Upper lobe of left lung (tissue), 6 donors: ENCODE results near the gene PRKCE. TPM values are rescaled to one million over a fixed set of nuclear protein-coding genes. Genes with fewer than 3 reads are reported as not detected.

ENCODE experiments used
- ATAC-seq, 2 donors: fragments of 200-7000 bp; cut with Tn5 transposase; one replicate each; pipeline ENCODE4 v1.9.1; 2022; ENCODE audit warnings: mild to moderate bottlenecking in 2 of 2, moderate library complexity in 2 of 2; ENCODE audit not compliant: low FRiP score in 2 of 2
- DNase-seq, 2 donors: peaks; one replicate each; pipeline ENCODE4 v3.0.0-alpha.2; 2019 to 2020
- H3K27ac ChIP-seq, 4 donors: fragments of 200-600 bp; sonication (generic); one replicate each; pipeline ENCODE4 v1.5.1; 2016 to 2019
- H3K27me3 ChIP-seq, 4 donors: fragments of 200-600 bp; sonication (generic); one replicate each; pipeline ENCODE4 v1.5.1; 2017 to 2019
- H3K36me3 ChIP-seq, 4 donors: fragments of 200-600 bp; sonication (generic); one replicate each; pipeline ENCODE4 v1.5.1; 2016 to 2019
- H3K4me1 ChIP-seq, 4 donors: fragments of 200-600 bp; sonication (generic); one replicate each; pipeline ENCODE4 v1.5.1; 2018 to 2019
- H3K4me3 ChIP-seq, 4 donors: fragments of 200-600 bp; sonication (generic); one replicate each; pipeline ENCODE4 v1.5.1; 2017 to 2019; ENCODE audit warnings: mild to moderate bottlenecking in 2 of 4, moderate library complexity in 1 of 4
- H3K9me3 ChIP-seq, 4 donors: fragments of 200-600 bp; sonication (generic); one replicate each; pipeline ENCODE4 v1.5.1; 2018 to 2019
- EP300 ChIP-seq, 4 donors: sonication (generic); formaldehyde crosslinking; IDR thresholded peaks; one replicate each; pipeline ENCODE4 v1.5.1; 2017; ENCODE audit warnings: antibody characterized with exemption in 4 of 4, control low read depth in 2 of 4
- POLR2A ChIP-seq, 4 donors: fragments of 450-650 bp; IDR thresholded peaks; one replicate each; pipeline ENCODE4 v1.5.1; 2016 to 2017; ENCODE audit warnings: antibody characterized with exemption in 4 of 4, mild to moderate bottlenecking in 2 of 4
- POLR2AphosphoS5 ChIP-seq, 2 donors: sonication (generic); formaldehyde crosslinking; IDR thresholded peaks; one replicate each; pipeline ENCODE4 v1.5.1; 2017; ENCODE audit warnings: antibody characterized with exemption in 2 of 2
- WGBS, 2 donors: methylation state at CpG; one replicate each; pipeline ENCODE4 v1.1.5; 2017 to 2018; 5-methylcytosine and 5-hydroxymethylcytosine counted together
- total RNA-seq, 6 donors: library from RNA; depleted of rRNA in 4 of 6; stranded (reverse); fragments of >200 nt in 4 of 6; gene quantifications; one replicate each; pipeline versions ENCODE4 v1.1.0 to v1.2.1, GENCODE V29; 2016 to 2021
- TF ChIP-seq, protein P1 (sequence below), 6 experiments: fragments of 450-650 bp in 4 of 6; fragments of 200-600 bp in 2 of 6; sonication (generic) in 2 of 6; IDR thresholded peaks; one replicate each; pipeline ENCODE4 v1.5.1; 2016 to 2019; ENCODE audit warnings: antibody characterized with exemption in 6 of 6
- donor health status: DM: no; HTN: no; CAD: no; lungs with moderate emphysema.
- donor health status: DM: no; HTN: yes; CAD: no; lungs with severe emphysema.

PRKCE gene
- total RNA-seq, 6 donors from 2014 or later = 54.9 to 124 (median 75.6) TPM

DNA sequence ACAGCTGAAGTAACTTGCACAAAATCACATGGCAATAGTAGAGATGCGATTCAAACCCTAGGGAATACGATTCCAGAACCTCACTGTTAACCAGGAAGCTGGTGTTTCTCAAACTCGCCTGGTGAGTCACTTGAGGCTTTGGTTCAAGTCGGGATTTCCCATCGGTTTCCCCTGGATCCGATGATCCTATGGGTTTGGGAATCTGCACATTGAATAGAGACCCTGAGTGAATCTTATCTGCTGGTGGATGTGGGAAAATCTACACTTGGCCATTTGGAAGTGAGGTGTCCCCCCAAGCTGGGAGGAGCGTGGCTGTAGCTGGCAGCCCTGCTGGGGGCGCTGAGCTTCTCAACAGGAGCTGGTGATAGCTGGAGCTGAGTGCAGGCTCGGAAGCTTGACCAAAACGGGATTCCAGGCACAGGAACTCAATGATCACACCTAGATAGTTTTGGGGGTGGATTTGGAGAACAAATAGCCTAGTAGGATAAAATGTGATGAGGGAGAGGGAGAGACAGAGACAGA, 135.4 kb downstream of the PRKCE start:
- 87 to 95% methylated on average over 8 to 10 of the region's 10 CpGs for WGBS, 2 donors
- no peak overlapping the region for H3K27ac ChIP-seq

DNA sequence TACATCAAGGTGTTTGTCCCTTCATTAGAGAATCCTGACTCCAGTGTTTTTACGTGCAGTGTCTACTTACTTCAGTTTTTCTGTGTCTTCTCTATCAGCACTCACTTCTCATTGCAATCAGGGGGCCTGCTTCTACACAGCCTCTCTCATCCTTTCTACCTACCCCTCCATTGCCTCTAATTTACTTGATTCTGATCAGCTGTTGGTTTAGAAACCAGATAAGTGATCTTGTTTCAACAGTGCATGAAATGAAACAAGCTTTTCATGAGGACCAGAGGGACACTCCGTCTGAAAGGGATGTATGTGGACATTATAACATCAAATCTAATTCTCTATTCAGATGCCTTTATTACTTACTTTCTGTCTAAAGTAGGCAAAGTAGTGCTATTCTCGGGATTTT, 136.9 kb downstream of the PRKCE start:
- 87 to 92% methylated on average over 3 of the region's 3 CpGs for WGBS, 2 donors

More for the DNA sequence above, 135.4 kb downstream of the PRKCE start:
- peaks cover 6 to 31% (median 19%) of the 10 kb centered on the region in 4 donors for H3K4me1 ChIP-seq
- ATAC-seq = no peak
- no peaks in the 10 kb centered on the region for H3K36me3 ChIP-seq
- peak in 1 of 2 donors; percentile 12 for DNase-seq
- TF ChIP-seq POLR2A (IDR thresholded peaks at IDR 0.05) = no peak
- no peak for TF ChIP-seq POLR2AphosphoS5 (IDR thresholded peaks at IDR 0.05)
- TF ChIP-seq EP300 (IDR thresholded peaks at IDR 0.05) = no peak
- TF ChIP-seq, protein P1, sequence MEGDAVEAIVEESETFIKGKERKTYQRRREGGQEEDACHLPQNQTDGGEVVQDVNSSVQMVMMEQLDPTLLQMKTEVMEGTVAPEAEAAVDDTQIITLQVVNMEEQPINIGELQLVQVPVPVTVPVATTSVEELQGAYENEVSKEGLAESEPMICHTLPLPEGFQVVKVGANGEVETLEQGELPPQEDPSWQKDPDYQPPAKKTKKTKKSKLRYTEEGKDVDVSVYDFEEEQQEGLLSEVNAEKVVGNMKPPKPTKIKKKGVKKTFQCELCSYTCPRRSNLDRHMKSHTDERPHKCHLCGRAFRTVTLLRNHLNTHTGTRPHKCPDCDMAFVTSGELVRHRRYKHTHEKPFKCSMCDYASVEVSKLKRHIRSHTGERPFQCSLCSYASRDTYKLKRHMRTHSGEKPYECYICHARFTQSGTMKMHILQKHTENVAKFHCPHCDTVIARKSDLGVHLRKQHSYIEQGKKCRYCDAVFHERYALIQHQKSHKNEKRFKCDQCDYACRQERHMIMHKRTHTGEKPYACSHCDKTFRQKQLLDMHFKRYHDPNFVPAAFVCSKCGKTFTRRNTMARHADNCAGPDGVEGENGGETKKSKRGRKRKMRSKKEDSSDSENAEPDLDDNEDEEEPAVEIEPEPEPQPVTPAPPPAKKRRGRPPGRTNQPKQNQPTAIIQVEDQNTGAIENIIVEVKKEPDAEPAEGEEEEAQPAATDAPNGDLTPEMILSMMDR (IDR thresholded peaks at IDR 0.05) = no peak
- no peak overlapping the region for H3K4me3 ChIP-seq
- no peaks in the 10 kb centered on the region for H3K27me3 ChIP-seq
- no peaks in the 10 kb centered on the region for H3K9me3 ChIP-seq

DNA sequence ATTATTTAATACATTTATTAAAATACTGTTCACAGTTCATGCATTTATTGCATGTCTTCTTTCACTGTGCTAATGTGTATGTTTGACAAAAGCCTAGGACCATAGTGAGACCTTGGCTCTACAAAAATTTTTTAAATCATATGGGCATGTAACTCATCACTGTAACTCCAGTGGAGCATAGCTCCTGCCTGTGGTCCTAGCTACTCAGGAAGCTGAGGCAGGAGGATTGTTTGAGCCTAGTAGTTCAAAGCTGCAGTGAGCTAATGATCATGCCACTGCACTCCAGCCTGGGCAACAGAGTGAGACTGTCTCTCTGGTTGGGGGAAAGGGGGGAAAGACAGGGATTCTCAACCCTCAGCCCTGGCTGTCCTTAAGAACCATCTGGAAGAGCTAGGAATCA, 137.8 kb downstream of the PRKCE start:
- Histone ChIP-seq H3K27ac (peak overlapping the region in 3 of 4 donors; percentile 37 to 43 (median 39)), H3K4me3 (no peak overlapping the region), H3K9me3 (no peaks in the 10 kb centered on the region), H3K27me3 (no peaks in the 10 kb centered on the region), H3K4me1 (peaks cover 10 to 47% (median 23%) of the 10 kb centered on the region in 4 donors), H3K36me3 (no peaks in the 10 kb centered on the region)
- no peak for DNase-seq
- ATAC-seq = no peak
- TF ChIP-seq POLR2AphosphoS5 (IDR thresholded peaks at IDR 0.05) (no peak), EP300 (IDR thresholded peaks at IDR 0.05) (no peak), POLR2A (IDR thresholded peaks at IDR 0.05) (no peak)
- TF ChIP-seq, protein P1 (IDR thresholded peaks at IDR 0.05) = no peak

More for the DNA sequence above, 136.9 kb downstream of the PRKCE start:
- H3K27me3 ChIP-seq = no peaks in the 10 kb centered on the region
- ATAC-seq = no peak
- H3K27ac ChIP-seq = no peak overlapping the region
- peaks cover 8 to 38% (median 20%) of the 10 kb centered on the region in 4 donors for H3K4me1 ChIP-seq
- TF ChIP-seq POLR2AphosphoS5 (IDR thresholded peaks at IDR 0.05) (no peak), EP300 (IDR thresholded peaks at IDR 0.05) (no peak), POLR2A (IDR thresholded peaks at IDR 0.05) (no peak)
- TF ChIP-seq, protein P1 (IDR thresholded peaks at IDR 0.05) = no peak
- no peak overlapping the region for H3K4me3 ChIP-seq
- no peaks in the 10 kb centered on the region for H3K9me3 ChIP-seq
- H3K36me3 ChIP-seq = no peaks in the 10 kb centered on the region
- DNase-seq = no peak

DNA sequence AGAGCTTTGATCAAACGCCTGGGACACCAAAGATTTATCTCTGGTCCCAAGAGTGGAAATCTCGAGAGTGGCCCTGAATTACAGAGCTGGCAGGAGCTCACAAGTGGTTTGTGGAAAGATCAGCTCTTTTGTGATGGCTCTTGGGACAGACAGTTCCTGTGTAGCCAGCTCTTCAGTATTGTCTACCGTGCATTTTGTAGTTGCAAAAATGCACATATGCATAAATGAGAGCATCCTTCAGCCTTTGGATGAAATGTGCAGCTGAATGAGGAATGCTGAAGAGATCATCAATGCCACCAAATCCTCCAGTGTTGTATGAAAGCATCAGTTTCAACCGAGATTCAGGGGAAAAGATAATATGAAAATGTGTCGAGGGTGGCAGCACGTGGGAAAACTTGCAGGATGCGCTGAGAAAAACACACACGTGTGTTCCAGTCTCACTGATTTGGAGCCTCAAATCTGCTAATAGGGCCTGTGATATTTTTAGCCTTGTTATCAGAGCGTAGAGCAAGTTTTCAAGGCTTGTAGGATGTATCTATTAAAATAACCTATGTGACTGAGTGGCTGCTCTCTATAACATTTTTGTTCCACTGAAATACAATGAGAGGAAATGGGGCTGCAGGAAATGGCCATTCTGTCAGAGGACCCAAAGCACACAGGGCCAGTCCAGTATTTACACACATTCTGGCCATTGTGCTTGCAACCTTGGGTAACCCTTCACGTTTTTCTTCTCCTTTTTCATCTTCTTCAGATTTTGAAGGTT, 138.7 kb downstream of the PRKCE start:
- H3K4me3 ChIP-seq = no peak overlapping the region
- peak overlapping the region; percentile 32 to 69 (median 36) for H3K27ac ChIP-seq
- no peak for ATAC-seq
- WGBS, 2 donors = 59 to 64% methylated on average over 10 of the region's 10 CpGs
- H3K27me3 ChIP-seq = no peaks in the 10 kb centered on the region
- no peaks in the 10 kb centered on the region for H3K9me3 ChIP-seq
- TF ChIP-seq EP300 (IDR thresholded peaks at IDR 0.05) (peak in 1 of 4 donors; percentile 39), POLR2A (IDR thresholded peaks at IDR 0.05) (no peak)
- no peak for DNase-seq
- no peaks in the 10 kb centered on the region for H3K36me3 ChIP-seq
- H3K4me1 ChIP-seq = peaks cover 10 to 55% (median 30%) of the 10 kb centered on the region in 4 donors

DNA sequence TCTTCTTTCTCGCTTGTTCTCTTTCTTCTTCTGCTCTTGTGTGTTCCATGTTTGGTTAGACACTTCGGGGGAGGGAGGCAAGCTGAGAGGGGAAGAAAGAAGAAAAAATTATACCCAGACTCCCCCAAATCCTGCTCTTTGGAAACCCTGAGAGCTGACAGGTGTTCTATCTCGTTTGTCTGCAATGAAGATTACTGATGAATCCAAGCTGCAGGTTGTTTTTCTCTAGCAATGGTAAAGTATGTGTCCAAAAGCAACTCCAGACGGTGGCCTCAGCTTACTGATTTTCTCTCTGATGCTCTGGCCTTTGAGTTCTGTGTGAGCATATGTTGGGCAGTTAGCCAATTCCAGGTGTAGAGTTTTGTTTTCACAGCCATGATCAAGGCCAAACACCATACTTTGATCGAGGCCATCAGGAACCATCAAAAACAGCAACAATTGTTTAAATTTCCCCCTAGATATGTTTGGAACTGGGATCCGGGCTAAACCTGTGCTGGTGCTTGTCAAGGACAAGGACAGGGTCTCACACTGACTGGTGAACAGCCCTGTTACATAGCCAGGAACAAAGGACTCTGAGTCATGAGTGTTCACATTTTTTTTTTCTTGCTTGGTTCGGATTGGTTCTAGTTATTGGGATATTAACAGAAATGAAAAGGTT, 142.0 kb downstream of the PRKCE start:
- 72 to 76% methylated on average over 7 of the region's 7 CpGs for WGBS, 2 donors
- peak overlapping the region in 1 of 4 donors; percentile 28 for H3K27ac ChIP-seq
- no peaks in the 10 kb centered on the region for H3K9me3 ChIP-seq
- no peaks in the 10 kb centered on the region for H3K36me3 ChIP-seq
- H3K4me3 ChIP-seq = no peak overlapping the region
- no peaks in the 10 kb centered on the region for H3K27me3 ChIP-seq
- peaks cover 15 to 55% (median 40%) of the 10 kb centered on the region in 4 donors for H3K4me1 ChIP-seq
- no peak for DNase-seq
- TF ChIP-seq POLR2A (IDR thresholded peaks at IDR 0.05) = no peak
- TF ChIP-seq, protein P1 (IDR thresholded peaks at IDR 0.05) = no peak
- no peak for TF ChIP-seq POLR2AphosphoS5 (IDR thresholded peaks at IDR 0.05)
- TF ChIP-seq EP300 (IDR thresholded peaks at IDR 0.05) = no peak
- ATAC-seq = no peak
